ENCODE results near the gene METAP1D.
"Not testable (repeated sequence)": the region's sequence is repeated elsewhere in the genome, so short reads cannot be mapped to it uniquely, and the experiment has no call there.

- TF ChIP-seq CTCF (IDR thresholded peaks at IDR 0.05; ENCODE audit: low read depth, low read length, missing input control); TAF1 (conservative IDR thresholded peaks at IDR 0.05); NR2F2 (IDR thresholded peaks at IDR 0.05); REST (IDR thresholded peaks at IDR 0.05): not testable (repeated sequence)
Measured at GRCh38 chr2:171983924-171984323, 15.8 kb upstream of the METAP1D start.

All from liver (tissue), 3 donors.